HTERT RPE-1 (cell line): ENCODE measurements around the gene DBF4.
"Not testable (repeated sequence)": the region's sequence is repeated elsewhere in the genome, so short reads cannot be mapped to it uniquely, and the experiment has no call there.

ENCODE experiments used
- in situ Hi-C: fragments of 300-500 bp; cut with MboI; formaldehyde crosslinking; loops from 4 replicates; pipeline ENCODE4 v1.14.3; 2020; ENCODE audit warnings: low sequenced_read_pairs

The DBF4 gene, protein sequence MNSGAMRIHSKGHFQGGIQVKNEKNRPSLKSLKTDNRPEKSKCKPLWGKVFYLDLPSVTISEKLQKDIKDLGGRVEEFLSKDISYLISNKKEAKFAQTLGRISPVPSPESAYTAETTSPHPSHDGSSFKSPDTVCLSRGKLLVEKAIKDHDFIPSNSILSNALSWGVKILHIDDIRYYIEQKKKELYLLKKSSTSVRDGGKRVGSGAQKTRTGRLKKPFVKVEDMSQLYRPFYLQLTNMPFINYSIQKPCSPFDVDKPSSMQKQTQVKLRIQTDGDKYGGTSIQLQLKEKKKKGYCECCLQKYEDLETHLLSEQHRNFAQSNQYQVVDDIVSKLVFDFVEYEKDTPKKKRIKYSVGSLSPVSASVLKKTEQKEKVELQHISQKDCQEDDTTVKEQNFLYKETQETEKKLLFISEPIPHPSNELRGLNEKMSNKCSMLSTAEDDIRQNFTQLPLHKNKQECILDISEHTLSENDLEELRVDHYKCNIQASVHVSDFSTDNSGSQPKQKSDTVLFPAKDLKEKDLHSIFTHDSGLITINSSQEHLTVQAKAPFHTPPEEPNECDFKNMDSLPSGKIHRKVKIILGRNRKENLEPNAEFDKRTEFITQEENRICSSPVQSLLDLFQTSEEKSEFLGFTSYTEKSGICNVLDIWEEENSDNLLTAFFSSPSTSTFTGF

GRCh38 chr7:87876040-87876868 lies at the start of gene DBF4, which contains the start of gene SLC25A40:
TSS of gene DBF4 (plus strand) at chr7:87876493. CDS start at chr7:87876733, 240 bp downstream.
TSS of gene SLC25A40 (minus strand) at chr7:87876360. CDS start at chr7:87858727, 17,633 bp downstream.
- in situ Hi-C loops, result no loop called here

DNA sequence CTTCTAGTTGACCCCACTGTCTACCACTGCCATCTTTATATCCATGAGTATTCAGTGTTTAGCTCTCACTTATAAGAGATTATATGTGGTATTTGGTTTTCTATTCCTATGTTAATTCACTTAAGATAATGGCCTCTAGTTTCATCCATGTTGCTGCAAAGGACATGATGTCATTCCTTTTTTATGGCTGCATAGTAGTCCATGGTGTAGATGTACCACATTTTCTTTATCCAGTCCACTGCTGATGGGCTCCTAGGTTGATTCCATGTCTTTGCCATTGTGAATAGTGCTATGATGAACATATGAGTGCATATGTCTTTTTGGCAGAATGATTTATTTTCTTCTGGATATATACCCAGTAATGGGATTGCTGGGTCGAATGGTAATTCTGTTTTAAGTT lies 47.9 kb upstream of the DBF4 start:
- in situ Hi-C loops, result not testable (repeated sequence)

- in situ Hi-C loops, result no loop called here
Observed at GRCh38 chr7:87831097-87831496, 45.2 kb upstream of the DBF4 start.

DNA sequence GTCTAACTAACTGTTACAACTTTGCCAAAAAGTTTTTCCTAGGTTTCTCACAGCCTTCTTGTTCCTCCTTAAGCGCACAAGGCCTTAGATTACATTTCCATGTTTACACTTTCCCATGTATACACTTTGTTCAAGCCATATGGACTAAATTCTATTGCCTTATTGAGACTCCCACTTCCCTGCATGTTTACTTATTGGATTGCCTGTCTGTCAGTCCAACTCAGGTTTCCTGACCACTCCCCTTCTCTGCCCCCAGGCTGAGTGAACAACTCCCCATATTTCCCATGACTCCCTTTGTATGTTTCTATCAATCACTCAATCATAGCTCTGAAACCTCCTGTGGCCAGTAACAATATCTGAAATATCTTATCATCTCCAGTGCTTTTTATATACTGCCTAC lies 43.2 kb upstream of the DBF4 start:
- in situ Hi-C loops, result no loop called here

- in situ Hi-C loops, result no loop called here
Observed at GRCh38 chr7:87837597-87837996, 38.7 kb upstream of the DBF4 start.

DNA sequence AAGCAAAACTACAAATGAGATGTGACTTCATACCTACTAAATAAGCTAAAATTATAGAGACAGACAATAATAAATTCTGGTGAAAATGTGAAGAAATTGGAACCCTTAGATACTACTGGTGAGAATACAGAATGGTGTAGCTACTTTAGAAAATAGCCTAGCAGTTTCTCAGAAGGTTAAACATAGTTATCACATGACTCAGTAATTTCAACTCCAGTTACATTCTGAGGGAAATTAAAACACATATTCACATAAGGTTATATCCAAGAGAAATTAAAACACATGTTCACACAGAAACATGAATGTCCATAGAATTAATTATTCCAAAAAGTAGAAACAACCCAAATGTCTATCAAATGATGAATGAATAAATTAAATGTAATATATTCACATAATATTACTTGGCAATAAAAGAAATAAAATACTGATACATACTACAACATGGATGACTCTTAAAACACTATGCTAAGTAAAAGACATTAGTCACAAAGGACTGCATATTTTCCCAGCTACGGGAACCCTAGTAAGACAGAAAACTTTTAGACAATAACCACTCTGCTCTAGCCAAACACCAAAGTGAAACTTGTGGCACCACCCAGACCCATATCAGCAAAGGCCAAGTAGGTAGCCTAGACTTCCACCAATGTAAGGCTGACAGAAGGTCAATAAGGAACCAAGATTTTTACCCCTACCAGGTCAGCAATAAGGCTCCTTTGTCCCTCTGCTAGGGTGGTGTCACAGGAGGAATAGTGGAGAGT lies 25.3 kb upstream of the DBF4 start:
- in situ Hi-C loops, result no loop called here

- in situ Hi-C loops, result no loop called here
Observed at GRCh38 chr7:87852306-87852705, 24.0 kb upstream of the DBF4 start.

GRCh38 chr7:87853237-87853864 lies 22.9 kb upstream of the DBF4 start:
- in situ Hi-C loops, result no loop called here

- in situ Hi-C loops, result no loop called here
Observed at GRCh38 chr7:87858417-87859100, 17.7 kb upstream of the DBF4 start.

GRCh38 chr7:87866089-87866488 lies 10.2 kb upstream of the DBF4 start:
- in situ Hi-C loops, result no loop called here

GRCh38 chr7:87866533-87866932 lies 9.8 kb upstream of the DBF4 start:
- in situ Hi-C loops, result not testable (repeated sequence)

GRCh38 chr7:87870471-87870870 lies 5.8 kb upstream of the DBF4 start:
- in situ Hi-C loops, result no loop called here

DNA sequence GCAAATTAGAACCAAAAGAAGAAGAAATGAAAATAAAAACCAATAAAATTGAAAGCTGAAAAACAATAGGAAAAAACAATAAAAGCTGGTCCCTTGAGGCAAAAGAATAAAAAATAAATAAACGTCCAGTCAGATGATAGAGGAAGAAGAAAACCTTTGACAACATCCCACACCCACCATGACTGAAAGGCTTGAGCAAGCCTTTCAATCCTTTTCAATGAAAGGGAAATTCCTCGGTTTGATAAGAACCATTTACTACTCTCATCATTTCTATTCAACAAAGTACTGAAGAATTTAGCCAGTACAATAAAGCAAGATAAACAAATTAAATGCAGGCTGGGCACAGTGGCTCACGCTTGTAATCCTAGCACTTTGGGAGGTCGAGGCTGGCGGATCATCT lies 3.9 kb upstream of the DBF4 start:
- in situ Hi-C loops, result no loop called here

- in situ Hi-C loops, result not testable (repeated sequence)
Observed at GRCh38 chr7:87873328-87873727, 3.0 kb upstream of the DBF4 start.

- in situ Hi-C loops, result no loop called here
Observed at GRCh38 chr7:87874066-87874465, 2.2 kb upstream of the DBF4 start.

- in situ Hi-C loops, result no loop called here
Observed at GRCh38 chr7:87875151-87876039, 898 bp upstream of the DBF4 start.

- in situ Hi-C loops, result no loop called here
Observed at GRCh38 chr7:87876869-87877234, 559 bp downstream of the DBF4 start.

- in situ Hi-C loops, result no loop called here
Observed at GRCh38 chr7:87877366-87878040, 1.2 kb downstream of the DBF4 start.
